ENCODE measurements around the gene DVL3. TPM values are rescaled to one million over a fixed set of nuclear protein-coding genes. Genes with fewer than 3 reads are reported as not detected.
"Not testable (repeated sequence)": the region's sequence is repeated elsewhere in the genome, so short reads cannot be mapped to it uniquely, and the experiment has no call there.

Gene DVL3
- polyA plus RNA-seq, 1 donor from 2014 or later = 78.9 TPM

- H3K79me2 ChIP-seq (replicated peaks; ENCODE audit: insufficient read depth, low read length) = no peaks in the 10 kb centered on the region
- no peaks in the 10 kb centered on the region for H4K20me1 ChIP-seq (ENCODE audit: insufficient read depth)
- no peaks in the 10 kb centered on the region for H3K27me3 ChIP-seq (ENCODE audit: insufficient read depth, low read depth, low read length)
- no peaks in the 10 kb centered on the region for H3K36me3 ChIP-seq (ENCODE audit: insufficient read depth, low read length)
- H3K27ac ChIP-seq (ENCODE audit: low read length) = no peak overlapping the region
- no peaks in the 10 kb centered on the region for H3K9me3 ChIP-seq (ENCODE audit: low read length)
- H3F3A ChIP-seq (ENCODE audit: insufficient read depth, low read length, poor library complexity, severe bottlenecking) = no peaks in the 10 kb centered on the region
- H3K9me2 ChIP-seq (ENCODE audit: insufficient read depth, low read length) = no peaks in the 10 kb centered on the region
- no peak overlapping the region for H3K4me2 ChIP-seq (ENCODE audit: low read length)
- no peak overlapping the region for H3K9ac ChIP-seq (ENCODE audit: low read length)
- no peak overlapping the region for H2AFZ ChIP-seq (ENCODE audit: low read depth, low read length)
- no peak overlapping the region for H3K4me3 ChIP-seq (ENCODE audit: low read length)
- TF ChIP-seq MXI1 (conservative IDR thresholded peaks at IDR 0.05; ENCODE audit: poor library complexity, severe bottlenecking) (no peak), REST (IDR thresholded peaks at IDR 0.05; ENCODE audit: borderline replicate concordance) (no peak), EZH2 (IDR thresholded peaks at IDR 0.05; ENCODE audit: borderline replicate concordance, insufficient read depth, low read length, poor library complexity, severe bottlenecking) (no peak), SMC3 (conservative IDR thresholded peaks at IDR 0.05; ENCODE audit: poor library complexity) (no peak), CTCF (IDR thresholded peaks at IDR 0.05; ENCODE audit: poor library complexity, severe bottlenecking) (no peak), TAF1 (IDR thresholded peaks at IDR 0.05; ENCODE audit: low read depth) (no peak), EP300 (conservative IDR thresholded peaks at IDR 0.05; ENCODE audit: poor library complexity, severe bottlenecking) (no peak), RAD21 (conservative IDR thresholded peaks at IDR 0.05) (no peak), POLR2AphosphoS5 (IDR thresholded peaks at IDR 0.05) (no peak)
These were observed 39.2 kb upstream of the DVL3 start for GRCh38 chr3:184116017-184116416.

- TF ChIP-seq MXI1 (conservative IDR thresholded peaks at IDR 0.05; ENCODE audit: poor library complexity, severe bottlenecking) = no peak
- no peak for TF ChIP-seq REST (IDR thresholded peaks at IDR 0.05; ENCODE audit: borderline replicate concordance)
- no peak for TF ChIP-seq SMC3 (conservative IDR thresholded peaks at IDR 0.05; ENCODE audit: poor library complexity)
- TF ChIP-seq TAF1 (IDR thresholded peaks at IDR 0.05; ENCODE audit: low read depth) = no peak
- no peak for TF ChIP-seq EP300 (conservative IDR thresholded peaks at IDR 0.05; ENCODE audit: poor library complexity, severe bottlenecking)
- TF ChIP-seq POLR2AphosphoS5 (IDR thresholded peaks at IDR 0.05) = no peak
- TF ChIP-seq RAD21 (conservative IDR thresholded peaks at IDR 0.05) = no peak
- no peak for TF ChIP-seq CTCF (IDR thresholded peaks at IDR 0.05; ENCODE audit: poor library complexity, severe bottlenecking)
- no peak overlapping the region for H3K4me2 ChIP-seq (ENCODE audit: low read length)
These were observed 37.5 kb upstream of the DVL3 start for GRCh38 chr3:184117636-184118035.

GRCh38 chr3:184121031-184121430 is 34.1 kb upstream of the DVL3 start:
- not testable (repeated sequence) for H2AFZ ChIP-seq (ENCODE audit: low read depth, low read length); H4K20me1 ChIP-seq (ENCODE audit: insufficient read depth); H3K9me2 ChIP-seq (ENCODE audit: insufficient read depth, low read length); H3F3A ChIP-seq (ENCODE audit: insufficient read depth, low read length, poor library complexity, severe bottlenecking); H3K4me3 ChIP-seq (ENCODE audit: low read length); H3K27me3 ChIP-seq (ENCODE audit: insufficient read depth, low read depth, low read length); H3K27ac ChIP-seq (ENCODE audit: low read length); H3K4me2 ChIP-seq (ENCODE audit: low read length); H3K79me2 ChIP-seq (replicated peaks; ENCODE audit: insufficient read depth, low read length); H3K36me3 ChIP-seq (ENCODE audit: insufficient read depth, low read length); H3K9ac ChIP-seq (ENCODE audit: low read length); H3K9me3 ChIP-seq (ENCODE audit: low read length)

More at GRCh38 chr3:184117636-184118035, 37.5 kb upstream of the DVL3 start:
- Histone ChIP-seq H3F3A (ENCODE audit: insufficient read depth, low read length, poor library complexity, severe bottlenecking) (no peaks in the 10 kb centered on the region), H2AFZ (ENCODE audit: low read depth, low read length) (no peak overlapping the region), H3K79me2 (replicated peaks; ENCODE audit: insufficient read depth, low read length) (no peaks in the 10 kb centered on the region), H3K27ac (ENCODE audit: low read length) (no peak overlapping the region), H3K9ac (ENCODE audit: low read length) (no peak overlapping the region), H3K36me3 (ENCODE audit: insufficient read depth, low read length) (no peaks in the 10 kb centered on the region), H3K4me3 (ENCODE audit: low read length) (no peak overlapping the region), H4K20me1 (ENCODE audit: insufficient read depth) (no peaks in the 10 kb centered on the region), H3K9me2 (ENCODE audit: insufficient read depth, low read length) (no peaks in the 10 kb centered on the region), H3K27me3 (ENCODE audit: insufficient read depth, low read depth, low read length) (no peaks in the 10 kb centered on the region), H3K9me3 (ENCODE audit: low read length) (no peaks in the 10 kb centered on the region)

Data from neural cell (in vitro differentiated cells).